IPS DF 6.9 (cell line): ENCODE data around the gene HTR5A.

Experiments used
- DNase-seq: peaks from one replicate; pipeline ENCODE4 v3.0.0-alpha.2; 2013; ENCODE audit warnings: low read depth, low spot score
- H3K27ac ChIP-seq: one replicate; pipeline ENCODE4 v1.5.1; 2013; ENCODE audit warnings: low read length, control low read depth
- H3K27me3 ChIP-seq: 2 replicates; pipeline ENCODE4 v1.6.1; 2013; ENCODE audit warnings: mild to moderate bottlenecking, low read length; ENCODE audit not compliant: control insufficient read depth, insufficient read depth
- H3K36me3 ChIP-seq: 2 replicates; pipeline ENCODE4 v1.6.1; 2013; ENCODE audit warnings: low read length; ENCODE audit not compliant: control insufficient read depth, insufficient read depth
- H3K4me1 ChIP-seq: 2 replicates; pipeline ENCODE4 v1.6.1; 2013; ENCODE audit warnings: low read length; ENCODE audit not compliant: control insufficient read depth, insufficient read depth
- H3K4me3 ChIP-seq: 2 replicates; pipeline ENCODE4 v1.5.1; 2013; ENCODE audit warnings: mild to moderate bottlenecking, low read length
- H3K9me3 ChIP-seq: 2 replicates; pipeline ENCODE4 v1.6.1; 2013; ENCODE audit warnings: low read length, inconsistent platforms; ENCODE audit not compliant: control insufficient read depth, insufficient read depth
- WGBS: extraction: QIAGEN DNeasy Blood & Tissue Kit; methylation state at CpG from one replicate; pipeline ENCODE4 v1.1.7; 2013; ENCODE audit warnings: mixed read lengths, missing lambda C conversion rate; ENCODE audit not compliant: insufficient read length, insufficient coverage; 5-methylcytosine and 5-hydroxymethylcytosine counted together

The HTR5A gene

DNA sequence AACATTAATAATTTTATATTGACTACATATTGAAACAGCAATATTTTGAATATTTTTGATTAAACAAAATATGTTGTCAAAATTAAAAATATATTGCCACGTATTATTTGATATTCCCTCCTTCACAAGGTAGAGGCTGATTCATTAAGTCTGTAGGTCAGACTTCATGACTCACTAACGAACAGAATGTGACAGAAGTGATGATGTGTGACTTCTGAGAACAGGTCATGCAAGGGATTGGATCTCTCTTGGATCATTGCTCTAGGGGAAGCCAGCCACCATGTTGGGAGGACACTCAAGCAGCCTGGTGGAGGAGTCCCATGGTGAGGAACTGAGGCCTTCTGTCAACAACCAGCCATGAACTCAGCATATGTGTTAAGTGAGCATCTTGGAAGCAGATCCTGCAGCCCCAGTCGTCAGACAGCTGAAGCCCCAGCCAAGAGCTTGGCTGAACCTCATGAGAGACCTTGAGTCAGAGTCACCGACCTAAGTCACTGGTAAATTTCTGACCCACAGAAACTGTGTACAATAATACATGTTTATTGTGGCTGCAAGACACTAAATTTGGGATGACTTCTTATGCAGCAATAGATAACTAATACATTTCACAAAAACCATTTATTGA lies 66.6 kb downstream of the HTR5A start:
- Histone ChIP-seq H3K36me3 (no peaks in the 10 kb centered on the region), H3K9me3 (no peaks in the 10 kb centered on the region), H3K4me1 (no peaks in the 10 kb centered on the region), H3K27me3 (no peaks in the 10 kb centered on the region), H3K27ac (no peak overlapping the region), H3K4me3 (no peak overlapping the region)
- no CpG with 5 or more reads among the region's 4 CpGs for WGBS
- DNase-seq, result no peak
